Immature natural killer cell (primary cell): ENCODE results near the gene PRMT3. TPM values are rescaled to one million over a fixed set of nuclear protein-coding genes. Genes with fewer than 3 reads are reported as not detected.
"Not testable (repeated sequence)": the region's sequence is repeated elsewhere in the genome, so short reads cannot be mapped to it uniquely, and the experiment has no call there.

ENCODE experiments used
- DNase-seq, 3 donors: peaks; one replicate each; pipeline ENCODE4 v3.0.0; 2022; ENCODE audit warnings: mixed read lengths in 1 of 3
- H3K27ac Mint-ChIP-seq, 6 donors: one replicate each; pipeline ENCODE4 v1.8.0; 2020; ENCODE audit warnings: mixed read lengths in 6 of 6, mild to moderate bottlenecking in 5 of 6, inconsistent platforms in 4 of 6, moderate library complexity in 3 of 6
- H3K27me3 Mint-ChIP-seq, 3 donors: one replicate each; pipeline ENCODE4 v1.8.0; 2020 to 2021; ENCODE audit warnings: low read depth in 3 of 3, mild to moderate bottlenecking in 3 of 3, mixed read lengths in 3 of 3, moderate library complexity in 3 of 3, inconsistent platforms in 1 of 3
- H3K36me3 Mint-ChIP-seq, 3 donors: one replicate each; pipeline ENCODE4 v1.8.0; 2020; ENCODE audit warnings: mixed read lengths in 3 of 3, inconsistent platforms in 2 of 3, mild to moderate bottlenecking in 2 of 3
- H3K4me1 Mint-ChIP-seq, 2 donors: one replicate each; pipeline ENCODE4 v1.8.0; 2020; ENCODE audit warnings: inconsistent platforms in 2 of 2, mild to moderate bottlenecking in 2 of 2, mixed read lengths in 2 of 2, moderate library complexity in 1 of 2
- H3K4me3 Mint-ChIP-seq, 5 donors: one replicate each; pipeline ENCODE4 v1.8.0; 2020; ENCODE audit warnings: mild to moderate bottlenecking in 5 of 5, mixed read lengths in 5 of 5, inconsistent platforms in 3 of 5, moderate library complexity in 3 of 5
- H3K9me3 Mint-ChIP-seq, 6 donors: one replicate each; pipeline ENCODE4 v1.8.0; 2020; ENCODE audit warnings: mild to moderate bottlenecking in 6 of 6, mixed read lengths in 6 of 6, inconsistent platforms in 4 of 6, moderate library complexity in 3 of 6
- polyA plus RNA-seq, 3 donors: library from polyadenylated mRNA; unstranded; fragments of 300-500 nt; fragmentation: Illumina TruSeq; gene quantifications; one replicate each; pipeline ENCODE4 v1.2.3, GENCODE V29; 2021

Gene PRMT3
- polyA plus RNA-seq, 3 donors from 2014 or later: 4.2 to 5.1 (median 5.0) TPM

DNA sequence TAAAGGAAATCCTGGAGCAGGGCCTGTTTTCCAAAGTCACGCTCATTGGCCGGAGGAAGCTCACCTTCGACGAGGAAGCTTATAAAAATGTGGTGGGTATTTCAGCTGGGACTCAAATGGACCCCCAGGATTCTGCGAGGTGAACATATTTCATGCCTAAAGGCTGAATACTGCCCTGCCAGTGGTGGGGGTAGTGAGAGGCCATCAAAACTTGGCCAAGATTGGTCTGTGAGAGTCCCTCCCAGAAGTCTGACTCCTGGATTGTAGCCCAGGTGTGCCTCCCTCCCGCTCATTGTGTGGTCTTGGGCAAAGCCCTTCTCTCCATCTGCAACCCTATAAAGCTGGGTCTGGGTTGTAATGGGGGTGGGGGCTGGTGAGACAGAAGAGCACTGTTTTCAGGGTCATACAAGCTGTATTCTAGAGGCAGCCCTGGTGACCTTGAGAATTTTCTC lies 23.1 kb upstream of the PRMT3 start:
- peaks cover 0 to 5% (median 3%) of the 10 kb centered on the region in 3 donors for H3K27me3 Mint-ChIP-seq
- H3K4me3 Mint-ChIP-seq: peak overlapping the region; percentile 86 to 89 (median 88)
- H3K27ac Mint-ChIP-seq: peak overlapping the region; percentile 75 to 93 (median 83)
- no peaks in the 10 kb centered on the region for H3K9me3 Mint-ChIP-seq
- H3K4me1 Mint-ChIP-seq: peaks cover 47 to 58% of the 10 kb centered on the region in 2 donors
- DNase-seq: no peak
- H3K36me3 Mint-ChIP-seq: peaks cover 0 to 11% (median 3%) of the 10 kb centered on the region in 3 donors

DNA sequence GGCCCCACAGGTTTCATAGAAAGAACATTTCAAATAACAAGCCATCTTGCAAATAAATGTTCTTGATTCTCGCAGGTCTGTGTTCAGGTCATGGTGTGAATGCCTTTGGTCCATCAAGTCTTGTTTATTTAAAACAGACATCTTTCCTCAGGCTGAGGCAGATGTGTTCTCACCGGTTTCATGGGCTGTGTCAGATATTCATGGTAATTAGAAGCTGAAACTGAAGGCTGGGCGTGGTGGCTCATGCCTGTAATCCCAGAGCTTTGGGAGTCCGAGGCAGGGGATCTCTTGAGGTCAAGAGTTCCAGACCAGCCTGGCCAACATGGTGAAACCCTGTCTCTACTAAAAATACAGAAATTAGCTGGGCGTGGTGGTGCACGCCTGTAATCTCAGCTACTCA lies 22.1 kb upstream of the PRMT3 start:
- DNase-seq, H3K27me3 Mint-ChIP-seq, H3K9me3 Mint-ChIP-seq: not testable (repeated sequence)
- peaks cover 44 to 53% of the 10 kb centered on the region in 2 donors for H3K4me1 Mint-ChIP-seq
- peaks cover 0 to 11% (median 3%) of the 10 kb centered on the region in 3 donors for H3K36me3 Mint-ChIP-seq
- H3K4me3 Mint-ChIP-seq: peak overlapping the region in 4 of 5 donors; percentile 59 to 88 (median 86)
- peak overlapping the region in 3 of 6 donors; percentile 29 to 53 (median 34) for H3K27ac Mint-ChIP-seq

DNA sequence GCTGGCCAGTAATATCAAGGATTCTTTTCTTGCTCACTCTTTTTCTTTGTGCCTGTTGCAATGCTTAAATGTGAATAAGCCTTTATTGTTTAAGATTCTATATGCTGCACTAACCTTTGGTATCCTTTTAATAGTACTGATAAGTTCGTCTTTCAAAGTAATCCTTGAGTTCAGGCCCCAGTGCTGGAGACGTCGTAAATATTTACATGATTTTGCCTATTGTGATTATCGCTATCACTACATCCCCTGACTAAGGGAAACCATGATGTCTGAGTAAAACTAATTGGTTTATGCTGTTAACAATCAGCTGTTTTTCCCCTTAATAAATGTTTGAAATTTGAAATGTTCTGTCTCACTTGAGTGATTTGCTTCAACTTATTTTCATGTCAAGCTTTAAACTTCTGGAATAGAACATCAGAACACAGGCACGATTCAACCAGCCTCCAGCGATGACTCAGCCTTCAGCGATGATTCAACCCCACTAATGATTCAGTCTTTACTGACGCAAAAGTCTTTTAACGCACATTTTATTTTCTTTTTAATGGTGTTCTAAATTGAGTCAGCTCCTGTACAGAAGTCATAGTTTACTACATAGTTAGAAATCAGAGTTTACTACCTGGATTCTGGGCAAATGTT lies 20.1 kb upstream of the PRMT3 start:
- peak overlapping the region in 2 of 6 donors; percentile 12 to 72 for H3K27ac Mint-ChIP-seq
- DNase-seq: no peak
- H3K27me3 Mint-ChIP-seq: peaks cover 0 to 5% (median 3%) of the 10 kb centered on the region in 3 donors
- no peaks in the 10 kb centered on the region for H3K9me3 Mint-ChIP-seq
- peak overlapping the region in 1 of 5 donors; percentile 15 for H3K4me3 Mint-ChIP-seq
- peaks cover 38 to 42% of the 10 kb centered on the region in 2 donors for H3K4me1 Mint-ChIP-seq
- peaks cover 3 to 16% (median 4%) of the 10 kb centered on the region in 3 donors for H3K36me3 Mint-ChIP-seq

DNA sequence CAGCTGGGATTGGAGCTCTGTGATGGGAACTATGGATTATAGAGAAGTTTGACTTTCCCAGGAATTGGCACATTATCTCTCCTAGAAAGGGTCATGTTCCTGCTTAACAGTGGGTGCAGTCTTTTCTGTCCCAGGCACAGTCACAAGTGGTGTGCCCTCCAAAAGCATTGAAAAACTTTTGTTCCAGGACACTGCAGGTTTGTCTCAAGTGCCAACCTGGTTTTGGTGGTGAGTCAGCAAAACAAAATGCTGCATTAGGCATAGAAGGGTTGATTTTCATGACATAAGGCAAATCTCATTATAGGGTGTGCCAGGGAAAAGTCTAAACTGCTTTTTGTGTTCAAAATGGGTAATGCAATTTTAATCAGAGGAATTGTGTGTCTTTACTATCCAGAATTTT lies 19.1 kb upstream of the PRMT3 start:
- peaks cover 29 to 32% of the 10 kb centered on the region in 2 donors for H3K4me1 Mint-ChIP-seq
- peaks cover 3 to 16% (median 4%) of the 10 kb centered on the region in 3 donors for H3K36me3 Mint-ChIP-seq
- H3K4me3 Mint-ChIP-seq: no peak overlapping the region
- no peak for DNase-seq
- peak overlapping the region in 1 of 6 donors; percentile 57 for H3K27ac Mint-ChIP-seq
- H3K9me3 Mint-ChIP-seq: no peaks in the 10 kb centered on the region
- peaks cover 0 to 3% (median 0%) of the 10 kb centered on the region in 3 donors for H3K27me3 Mint-ChIP-seq

DNA sequence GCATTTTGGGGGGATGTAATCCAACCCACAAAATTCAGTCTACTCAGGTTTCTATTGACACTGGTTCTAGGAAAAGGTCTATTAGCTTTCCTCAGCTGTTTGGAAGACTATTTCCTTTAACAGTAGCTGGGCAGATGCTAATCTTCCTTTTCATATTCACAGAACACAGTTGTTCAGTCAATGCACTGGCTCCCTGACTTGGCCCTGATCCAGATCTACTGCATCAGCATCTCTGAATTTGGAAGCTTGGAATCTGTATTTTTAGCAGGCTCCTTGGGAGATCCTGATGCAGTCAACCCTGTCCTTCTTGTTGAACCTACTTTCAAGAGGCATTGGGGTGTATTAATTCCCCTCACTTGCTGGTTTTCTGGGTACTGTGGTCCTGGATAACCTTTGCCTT lies 17.7 kb upstream of the PRMT3 start:
- peaks cover 0 to 1% (median 0%) of the 10 kb centered on the region in 3 donors for H3K27me3 Mint-ChIP-seq
- no peak for DNase-seq
- H3K27ac Mint-ChIP-seq: no peak overlapping the region
- H3K9me3 Mint-ChIP-seq: no peaks in the 10 kb centered on the region
- H3K4me3 Mint-ChIP-seq: no peak overlapping the region
- peaks cover 20 to 23% of the 10 kb centered on the region in 2 donors for H3K4me1 Mint-ChIP-seq
- peaks cover 4 to 22% (median 7%) of the 10 kb centered on the region in 3 donors for H3K36me3 Mint-ChIP-seq

DNA sequence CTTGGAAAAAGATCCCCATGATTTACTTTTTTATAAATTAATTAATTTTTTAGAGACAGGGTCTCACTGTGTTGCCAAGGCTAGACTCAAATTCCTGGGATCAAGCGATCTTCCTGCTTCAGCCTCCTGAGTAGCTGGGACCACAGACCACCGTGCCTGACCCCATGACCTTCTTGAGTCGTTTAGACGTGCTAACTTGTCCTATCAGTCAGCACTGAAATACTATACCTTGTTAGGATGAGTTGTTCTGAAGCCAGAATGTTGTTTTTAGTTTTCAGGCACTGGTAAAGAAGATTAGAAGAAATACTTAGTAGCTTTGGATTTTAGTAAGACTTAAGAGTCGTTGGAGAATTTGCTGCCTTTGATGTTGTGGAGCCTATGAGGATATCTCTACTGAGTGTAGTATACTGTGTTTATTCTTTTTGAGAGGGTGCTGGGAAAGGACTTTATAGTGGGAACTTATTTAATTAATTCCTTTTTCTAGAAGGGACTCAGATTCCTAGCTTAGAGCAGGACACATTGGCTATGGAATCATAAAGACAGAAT lies 15.4 kb upstream of the PRMT3 start:
- H3K4me1 Mint-ChIP-seq: peaks cover 4% of the 10 kb centered on the region in 2 donors
- no peak overlapping the region for H3K4me3 Mint-ChIP-seq
- peak overlapping the region in 1 of 6 donors; percentile 30 for H3K27ac Mint-ChIP-seq

DNA sequence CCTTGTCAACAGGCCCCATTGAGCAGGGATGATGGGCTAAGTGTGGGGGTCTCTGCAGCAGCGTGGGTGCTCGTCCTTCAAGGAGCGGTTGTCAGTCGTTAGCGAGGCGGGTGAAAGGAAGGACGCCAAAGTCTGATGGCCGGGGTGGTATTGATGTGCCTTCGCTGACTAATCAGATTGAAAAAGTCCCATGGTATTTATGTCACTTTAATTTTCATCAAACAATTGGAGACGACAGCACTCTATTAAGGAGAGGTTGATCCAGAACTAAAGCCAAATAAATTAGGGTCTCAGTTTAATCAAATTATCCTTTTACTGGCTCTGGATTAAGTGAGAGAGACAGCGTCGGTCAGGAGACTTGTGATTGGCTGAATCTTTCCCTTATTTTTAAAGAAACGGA lies 14.4 kb upstream of the PRMT3 start:
- Mint-ChIP-seq H3K27ac (no peak overlapping the region), H3K4me3 (no peak overlapping the region), H3K27me3 (peaks cover 0 to 1% (median 0%) of the 10 kb centered on the region in 3 donors), H3K36me3 (peaks cover 10 to 34% (median 17%) of the 10 kb centered on the region in 3 donors), H3K9me3 (no peaks in the 10 kb centered on the region), H3K4me1 (no peaks in the 10 kb centered on the region)
- DNase-seq: no peak

More for the DNA sequence above, 15.4 kb upstream of the PRMT3 start:
- H3K27me3 Mint-ChIP-seq: peaks cover 0 to 1% (median 0%) of the 10 kb centered on the region in 3 donors
- peaks cover 11 to 34% (median 12%) of the 10 kb centered on the region in 3 donors for H3K36me3 Mint-ChIP-seq
- H3K9me3 Mint-ChIP-seq: no peaks in the 10 kb centered on the region
- DNase-seq: no peak

DNA sequence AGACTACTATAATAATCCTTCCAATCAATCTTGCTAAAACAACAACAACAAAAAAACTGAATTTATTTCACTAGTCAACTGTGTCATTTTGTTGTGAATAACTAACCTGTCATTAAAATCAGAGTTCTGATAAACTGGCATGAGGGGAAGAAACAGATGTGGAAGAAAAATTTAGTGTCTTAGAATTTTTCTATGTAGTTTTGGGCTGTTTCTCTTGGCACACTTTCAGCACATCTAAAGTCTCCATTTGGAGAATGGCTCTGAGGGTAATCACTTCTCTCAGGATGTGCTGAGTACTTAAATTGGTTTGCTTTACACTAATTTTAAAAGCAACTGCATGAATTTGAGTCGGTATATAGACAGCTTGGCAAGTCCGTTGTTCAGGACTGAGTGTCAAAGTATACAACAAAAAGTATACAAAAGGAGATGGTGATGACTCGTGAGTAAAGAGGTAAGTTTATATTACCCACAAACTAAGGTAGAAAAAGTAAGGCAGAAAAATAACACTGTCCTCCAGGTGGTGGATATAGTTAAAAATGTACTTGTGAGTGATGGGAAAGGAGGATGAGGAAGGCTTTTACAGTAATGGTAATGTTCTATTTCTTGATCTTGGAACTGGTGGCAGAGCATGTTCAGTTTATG lies 13.8 kb upstream of the PRMT3 start:
- H3K4me3 Mint-ChIP-seq: no peak overlapping the region
- peaks cover 0 to 1% (median 0%) of the 10 kb centered on the region in 3 donors for H3K27me3 Mint-ChIP-seq
- DNase-seq: no peak
- no peaks in the 10 kb centered on the region for H3K9me3 Mint-ChIP-seq
- peaks cover 10 to 29% (median 17%) of the 10 kb centered on the region in 3 donors for H3K36me3 Mint-ChIP-seq
- peak overlapping the region in 1 of 6 donors; percentile 8 for H3K27ac Mint-ChIP-seq
- H3K4me1 Mint-ChIP-seq: no peaks in the 10 kb centered on the region

DNA sequence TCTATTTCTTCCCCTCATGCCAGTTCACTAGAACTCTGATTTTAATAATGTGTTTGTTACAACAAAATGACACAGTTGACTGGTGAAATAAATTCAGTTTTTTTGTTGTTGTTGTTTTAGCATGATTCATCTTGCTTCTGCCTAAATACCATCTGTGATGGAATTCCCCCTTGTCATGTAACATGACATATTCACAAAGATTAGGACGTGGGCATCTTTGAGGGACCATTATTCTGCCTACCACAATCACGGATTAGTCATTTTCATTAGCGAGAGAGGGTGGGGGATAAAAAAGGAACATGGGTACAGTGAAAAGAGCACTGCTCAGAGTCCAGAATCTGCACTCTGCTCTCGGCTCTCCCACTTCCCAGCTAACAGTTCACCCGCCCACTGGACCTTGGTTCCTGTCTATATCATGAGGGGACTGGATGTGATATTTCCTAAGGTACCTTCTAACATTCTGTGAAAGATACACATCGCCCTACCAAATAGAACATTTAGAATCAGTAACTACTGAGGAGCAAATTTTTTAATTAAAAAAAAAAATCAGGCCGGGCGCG lies 12.7 kb upstream of the PRMT3 start:
- Mint-ChIP-seq H3K4me1 (no peaks in the 10 kb centered on the region), H3K27ac (peak overlapping the region in 1 of 6 donors; percentile 8), H3K9me3 (no peaks in the 10 kb centered on the region), H3K36me3 (peaks cover 14 to 34% (median 17%) of the 10 kb centered on the region in 3 donors), H3K4me3 (no peak overlapping the region), H3K27me3 (peaks cover 0 to 1% (median 0%) of the 10 kb centered on the region in 3 donors)
- DNase-seq: no peak

DNA sequence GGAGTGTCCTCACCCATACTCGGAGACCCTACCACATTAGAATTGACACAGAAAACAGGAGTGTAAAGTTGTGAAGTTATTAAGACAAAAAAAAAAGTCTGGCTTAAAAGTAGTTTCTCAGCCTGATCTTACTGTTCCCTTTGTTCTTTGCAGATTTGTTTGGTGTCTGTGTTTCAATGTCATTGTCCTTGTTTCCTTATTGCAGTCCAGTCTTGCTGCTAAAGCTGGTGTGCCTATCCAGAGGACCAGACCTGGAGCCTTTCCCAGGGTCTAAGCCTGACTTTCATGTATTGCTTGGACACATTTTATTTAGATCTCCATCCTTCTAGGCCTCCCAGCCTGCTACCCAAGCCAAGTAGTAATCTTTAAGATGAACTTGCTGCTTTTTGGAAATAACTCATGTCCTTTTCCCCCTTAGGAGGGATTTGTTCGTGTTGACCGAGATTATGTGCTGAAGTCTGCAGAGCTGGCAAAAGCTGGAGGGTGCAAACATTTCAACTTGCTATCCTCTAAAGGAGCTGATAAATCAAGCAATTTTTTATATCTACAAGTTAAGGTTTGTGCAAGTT lies 11.3 kb upstream of the PRMT3 start:
- Mint-ChIP-seq H3K36me3 (peaks cover 15 to 35% (median 17%) of the 10 kb centered on the region in 3 donors), H3K27me3 (peaks cover 0 to 1% (median 0%) of the 10 kb centered on the region in 3 donors), H3K9me3 (no peaks in the 10 kb centered on the region), H3K27ac (no peak overlapping the region), H3K4me3 (no peak overlapping the region), H3K4me1 (no peaks in the 10 kb centered on the region)
- no peak for DNase-seq

DNA sequence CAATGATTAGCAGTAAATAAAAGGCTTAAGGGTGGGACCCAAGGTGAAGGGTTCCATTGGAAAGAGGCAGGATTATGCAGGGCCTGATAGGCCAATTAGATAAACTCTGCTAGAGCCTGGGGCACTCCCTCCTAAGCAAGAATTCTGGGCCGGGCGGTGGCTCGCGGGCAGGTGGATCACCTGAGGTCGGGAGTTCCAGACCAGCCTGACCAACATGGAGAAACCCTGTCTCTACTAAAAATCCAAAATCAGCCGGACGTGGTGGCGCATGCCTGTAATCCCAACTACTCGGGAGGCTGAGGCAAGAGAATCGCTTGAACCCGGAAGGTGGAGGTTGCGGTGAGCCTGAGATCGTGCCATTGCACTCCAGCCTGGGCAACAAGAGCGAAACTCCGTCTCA lies 1.5 kb upstream of the PRMT3 start:
- not testable (repeated sequence) for DNase-seq, H3K9me3 Mint-ChIP-seq
- Mint-ChIP-seq H3K27me3 (peaks cover 7 to 13% (median 13%) of the 10 kb centered on the region in 3 donors), H3K4me3 (peak overlapping the region; percentile 60 to 99 (median 98)), H3K27ac (peak overlapping the region; percentile 62 to 100 (median 86)), H3K4me1 (peaks cover 22 to 26% of the 10 kb centered on the region in 2 donors), H3K36me3 (peaks cover 0 to 19% (median 7%) of the 10 kb centered on the region in 3 donors)

DNA sequence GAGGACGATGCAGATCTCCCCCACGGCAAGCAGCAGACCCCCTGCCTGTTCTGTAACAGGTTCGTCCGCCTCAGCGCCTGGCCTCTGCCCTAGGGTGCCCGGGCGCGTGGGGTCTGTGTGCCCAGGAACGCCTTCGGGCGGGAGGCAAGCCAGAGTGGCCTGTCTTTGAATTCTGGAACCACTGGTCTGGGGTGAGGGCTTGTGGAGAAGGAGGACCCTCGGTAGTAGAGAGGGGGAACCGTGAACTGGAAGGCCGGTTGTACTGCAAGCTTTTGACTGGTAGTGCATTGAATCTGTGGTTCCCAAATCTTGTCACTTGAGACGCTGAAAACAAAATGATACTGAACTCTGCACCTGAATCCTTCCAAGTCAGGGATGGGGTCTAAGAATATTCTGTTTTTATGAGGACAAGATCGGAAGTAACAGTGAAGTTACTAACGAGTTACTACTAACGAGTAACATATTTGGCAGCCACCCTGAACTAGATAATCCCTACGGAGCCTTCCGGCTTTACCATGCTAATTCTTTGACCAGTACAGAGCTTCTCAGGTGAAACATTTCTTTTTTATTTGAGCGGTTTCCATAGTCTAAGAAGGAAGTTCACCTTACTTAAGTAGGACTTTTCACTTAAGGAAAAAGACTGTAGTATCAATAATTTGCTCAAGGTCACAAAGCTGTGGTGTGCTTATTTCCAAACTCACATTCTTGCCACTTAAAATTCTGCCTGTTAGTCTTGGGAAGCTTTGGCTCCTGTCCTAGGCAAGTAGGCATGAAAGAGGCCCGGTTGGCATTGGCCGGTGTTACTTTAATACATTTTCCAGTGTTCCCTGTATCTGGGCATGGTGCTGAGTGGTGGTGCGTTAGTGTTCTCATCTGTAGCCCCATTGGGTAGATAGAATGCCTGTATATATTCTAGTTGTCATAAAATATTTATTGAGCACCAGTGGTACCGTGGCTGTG lies 860 bp downstream of the PRMT3 start:
- Mint-ChIP-seq H3K9me3 (no peaks in the 10 kb centered on the region), H3K27ac (peak overlapping the region; percentile 93 to 99 (median 95)), H3K36me3 (peaks cover 0 to 11% (median 0%) of the 10 kb centered on the region in 3 donors), H3K27me3 (peaks cover 7 to 13% (median 13%) of the 10 kb centered on the region in 3 donors), H3K4me1 (peaks cover 22 to 26% of the 10 kb centered on the region in 2 donors), H3K4me3 (peak overlapping the region; percentile 95 to 99 (median 99))
- DNase-seq: no peak
